AG20443 (cell line): ENCODE measurements around the gene PDXK.

Experiments used
- DNase-seq: peaks from one replicate; pipeline ENCODE4 v3.0.0; 2012; ENCODE audit warnings: low spot score, mixed read lengths

Gene PDXK

DNA sequence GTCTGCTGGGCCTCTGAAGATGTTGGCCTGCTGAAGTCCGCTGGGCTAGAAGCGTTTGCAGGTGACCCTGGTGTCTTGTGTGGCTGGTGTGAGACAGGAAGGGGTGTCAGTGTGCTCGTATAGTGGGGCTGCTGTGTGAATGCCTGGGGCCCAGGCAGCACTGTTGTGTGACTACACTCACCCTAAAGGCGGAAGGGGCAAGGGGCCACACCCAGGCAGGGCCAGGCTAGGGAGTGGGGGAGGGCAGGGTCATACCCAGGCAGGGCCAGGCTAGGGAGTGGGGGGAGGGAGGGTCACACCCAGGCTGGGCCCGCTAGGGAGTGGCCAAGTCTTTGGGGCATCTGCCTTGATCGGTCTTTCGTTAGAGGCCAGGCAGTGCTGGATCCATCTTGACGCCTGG, 25.0 kb downstream of the PDXK start:
- no peak for DNase-seq

- DNase-seq = no peak
These were observed 25.8 kb downstream of the PDXK start for GRCh38 chr21:43744725-43745124.

DNA sequence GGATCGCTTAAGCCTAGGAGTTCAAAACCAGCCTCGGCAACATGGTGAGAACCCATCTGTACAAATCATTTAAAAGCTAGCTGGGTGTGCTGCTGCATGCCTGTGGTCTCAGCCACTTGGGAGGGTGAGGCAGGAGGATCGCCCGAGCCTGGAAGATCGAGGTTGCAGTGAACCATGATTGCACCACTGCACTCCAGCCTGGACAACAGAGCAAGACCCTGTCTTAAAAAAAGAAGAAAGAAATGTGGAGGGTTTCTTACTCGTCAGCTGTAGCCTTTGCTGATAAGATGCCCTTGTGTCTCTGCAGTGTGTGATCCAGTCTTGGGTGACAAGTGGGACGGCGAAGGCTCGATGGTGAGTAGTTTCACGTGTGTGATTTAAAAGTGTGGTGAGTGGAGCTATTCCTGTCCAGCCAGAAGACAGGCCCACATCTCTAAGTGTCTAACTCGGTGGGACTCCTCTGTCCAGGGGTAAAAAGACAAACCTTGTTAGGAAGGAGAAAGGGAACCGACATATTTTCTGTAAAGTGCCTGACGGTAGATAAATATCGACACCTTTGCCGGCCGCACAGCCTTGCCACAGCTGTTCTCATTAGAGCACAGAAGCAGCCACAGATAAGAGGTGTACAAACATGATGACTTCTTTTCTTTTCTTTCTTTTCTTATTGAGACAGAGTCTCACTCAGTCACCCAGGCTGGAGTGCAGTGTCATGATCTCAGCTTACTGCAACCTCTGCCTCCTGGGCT, 27.0 kb downstream of the PDXK start:
- DNase-seq = no peak

GRCh38 chr21:43748622-43749021, 29.7 kb downstream of the PDXK start:
- no peak for DNase-seq

DNA sequence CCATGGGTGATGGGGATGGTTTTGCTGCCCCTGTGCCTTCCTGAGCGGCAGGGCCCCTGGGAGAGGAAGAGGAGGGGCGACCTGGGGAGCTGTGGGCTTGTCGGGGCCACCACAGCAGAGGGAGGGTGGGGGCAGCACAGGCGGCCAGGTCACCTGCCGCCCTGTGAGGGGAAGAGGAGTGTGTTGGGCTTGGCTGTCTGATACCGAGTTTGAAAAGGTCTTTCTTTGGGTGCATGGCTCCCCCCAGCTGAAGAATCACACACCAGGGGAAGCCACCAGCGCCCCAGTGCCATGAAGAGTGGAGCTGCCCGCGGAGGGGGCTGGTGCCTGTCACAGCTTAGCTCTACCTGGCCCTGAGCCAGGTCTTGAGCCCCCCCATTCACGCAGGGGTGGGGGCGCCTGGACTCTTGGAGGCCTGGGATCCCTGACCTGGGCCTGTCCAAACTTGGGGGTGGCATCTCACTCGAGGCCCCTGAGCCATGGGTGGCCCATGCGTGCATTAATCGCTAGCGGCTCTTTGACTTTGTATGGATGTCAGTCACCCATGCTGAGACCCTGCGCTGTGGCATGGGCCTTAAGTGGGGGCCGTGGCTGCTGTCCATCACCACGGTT, 30.8 kb downstream of the PDXK start:
- DNase-seq = no peak

DNA sequence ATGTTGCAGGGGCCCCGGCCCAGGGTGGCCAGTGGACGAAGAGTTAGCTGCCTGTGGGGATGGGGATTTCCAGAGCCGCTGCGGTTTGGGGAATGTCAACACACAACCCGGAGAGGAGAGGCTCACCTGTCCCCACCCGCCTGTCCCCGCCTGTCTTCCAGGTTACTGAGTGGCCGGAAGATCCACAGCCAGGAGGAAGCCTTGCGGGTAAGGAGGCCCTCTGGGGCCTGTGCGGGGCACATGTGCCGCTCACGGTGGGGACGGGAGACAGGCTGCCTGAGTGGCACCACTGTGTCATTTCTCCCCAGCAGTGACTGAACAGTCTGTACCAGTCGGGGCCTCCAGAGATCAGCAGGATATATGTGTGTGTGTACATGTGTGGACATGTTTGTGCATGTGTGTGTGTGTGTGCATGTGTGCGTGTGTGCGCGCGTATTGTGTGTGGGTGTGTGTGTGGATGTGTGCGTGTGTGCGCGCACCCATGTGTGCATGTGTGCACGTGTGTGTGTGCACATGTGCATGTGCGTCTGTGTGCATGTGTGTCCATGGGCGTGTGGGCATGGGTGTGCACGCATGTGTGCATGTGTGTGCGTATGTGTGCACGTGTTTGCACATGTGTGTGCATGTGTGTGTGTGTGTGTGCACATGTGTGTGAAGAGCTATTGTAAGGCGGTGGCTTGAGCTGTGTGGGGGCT, 31.6 kb downstream of the PDXK start:
- DNase-seq = no peak

DNA sequence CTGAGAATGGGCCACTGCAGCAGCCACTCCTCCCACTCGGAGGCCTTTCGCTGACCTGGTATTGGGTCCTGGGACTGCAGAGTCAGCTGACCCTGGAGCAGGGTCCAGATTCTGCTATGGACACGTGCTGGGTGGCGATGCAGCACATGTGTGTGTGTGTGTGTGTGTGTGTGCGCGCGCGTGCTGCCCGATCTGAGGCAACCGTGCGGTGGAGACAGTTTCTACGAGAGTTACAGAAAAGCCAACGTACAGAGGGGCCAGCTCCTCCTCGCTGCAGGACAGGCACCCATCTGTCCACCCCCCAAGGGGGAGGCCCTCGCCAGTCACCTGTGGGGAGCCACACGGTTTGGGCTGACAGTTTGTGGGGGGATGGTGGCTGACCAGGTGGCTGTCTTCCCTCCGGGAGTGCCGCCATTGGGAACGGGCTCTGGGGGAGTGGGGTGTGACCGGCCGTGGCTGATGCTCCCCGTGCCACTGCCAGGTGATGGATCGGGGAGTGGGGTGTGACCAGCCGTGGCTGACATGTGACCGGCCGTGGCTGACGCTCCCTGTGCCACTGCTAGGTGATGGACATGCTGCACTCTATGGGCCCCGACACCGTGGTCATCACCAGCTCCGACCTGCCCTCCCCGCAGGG, 33.1 kb downstream of the PDXK start:
- no peak for DNase-seq

GRCh38 chr21:43752758-43753438, 34.0 kb downstream of the PDXK start:
- no peak for DNase-seq

- DNase-seq = no peak
These were observed 34.5 kb downstream of the PDXK start for GRCh38 chr21:43753439-43753799.

DNA sequence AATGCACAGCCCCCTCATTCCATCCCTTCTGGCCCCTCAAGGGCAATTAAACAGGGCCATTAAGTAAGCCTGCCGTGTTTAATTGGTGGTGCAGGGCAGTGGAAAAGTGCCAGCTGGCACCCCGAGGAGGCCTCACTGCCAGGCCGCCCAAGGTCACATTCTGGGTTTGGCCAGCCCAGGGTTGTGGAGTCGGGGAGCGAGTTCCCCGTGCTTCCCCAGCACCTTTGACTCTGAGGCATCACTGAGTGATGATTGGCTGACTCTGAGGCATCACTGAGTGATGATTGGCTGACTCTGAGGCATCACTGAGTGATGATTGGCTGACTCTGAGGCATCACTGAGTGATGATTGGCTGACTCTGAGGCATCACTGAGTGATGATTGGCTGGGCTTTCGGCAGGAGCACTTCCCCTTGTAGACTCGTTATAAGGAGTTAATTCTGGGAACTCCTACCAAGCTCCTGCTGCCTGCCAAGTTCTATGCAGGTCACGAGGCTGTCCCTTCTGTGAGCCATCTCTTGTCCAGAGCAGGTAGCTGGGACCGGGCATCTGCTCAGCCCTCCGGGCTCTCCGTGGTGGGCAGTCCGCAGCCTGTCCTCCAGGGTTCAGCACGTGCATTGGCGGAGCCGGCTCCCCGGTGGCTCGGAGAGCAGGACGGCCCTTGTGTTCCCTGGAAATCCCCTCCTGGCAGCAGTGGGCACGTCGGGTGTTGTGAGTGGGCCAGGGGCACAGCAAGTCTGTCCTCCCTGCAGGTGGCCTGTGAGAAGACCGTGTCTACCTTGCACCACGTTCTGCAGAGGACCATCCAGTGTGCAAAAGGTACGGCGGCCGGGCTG, 36.2 kb downstream of the PDXK start:
- DNase-seq = no peak

DNA sequence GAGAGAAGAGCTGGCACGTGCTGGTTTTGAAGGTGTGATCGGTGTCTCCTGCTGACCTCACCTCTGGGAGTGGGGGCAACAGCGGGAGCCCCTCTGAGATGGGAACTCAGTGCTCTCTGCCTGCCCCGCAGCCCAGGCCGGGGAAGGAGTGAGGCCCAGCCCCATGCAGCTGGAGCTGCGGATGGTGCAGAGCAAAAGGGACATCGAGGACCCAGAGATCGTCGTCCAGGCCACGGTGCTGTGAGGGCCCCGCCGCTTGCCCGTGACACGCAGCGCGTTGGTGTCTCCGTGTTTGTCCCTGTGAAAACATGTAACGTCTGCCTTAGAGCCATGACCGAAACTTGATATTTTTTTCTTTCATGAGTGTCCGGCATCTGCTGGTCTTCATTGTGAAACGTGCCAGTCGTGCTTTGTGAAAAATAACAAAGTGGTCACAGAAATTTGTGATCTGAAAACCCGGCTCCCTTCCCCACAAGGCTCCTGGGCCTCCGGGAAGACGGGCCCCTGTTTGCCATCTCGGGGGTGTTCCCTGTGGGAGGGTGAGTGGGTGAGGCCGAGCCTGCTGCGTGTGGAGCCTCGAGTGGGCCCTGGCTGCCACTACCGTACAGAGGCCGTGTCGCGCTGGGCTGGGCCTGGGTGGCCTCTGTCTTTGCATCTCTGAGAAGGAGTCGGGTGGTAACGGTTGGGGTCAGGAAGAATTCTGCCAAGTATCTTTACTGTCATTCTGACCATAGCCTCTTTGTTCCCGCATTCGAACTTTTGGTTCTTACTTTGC, 37.1 kb downstream of the PDXK start:
- DNase-seq = no peak

GRCh38 chr21:43757601-43758000, 38.7 kb downstream of the PDXK start:
- no peak for DNase-seq

DNA sequence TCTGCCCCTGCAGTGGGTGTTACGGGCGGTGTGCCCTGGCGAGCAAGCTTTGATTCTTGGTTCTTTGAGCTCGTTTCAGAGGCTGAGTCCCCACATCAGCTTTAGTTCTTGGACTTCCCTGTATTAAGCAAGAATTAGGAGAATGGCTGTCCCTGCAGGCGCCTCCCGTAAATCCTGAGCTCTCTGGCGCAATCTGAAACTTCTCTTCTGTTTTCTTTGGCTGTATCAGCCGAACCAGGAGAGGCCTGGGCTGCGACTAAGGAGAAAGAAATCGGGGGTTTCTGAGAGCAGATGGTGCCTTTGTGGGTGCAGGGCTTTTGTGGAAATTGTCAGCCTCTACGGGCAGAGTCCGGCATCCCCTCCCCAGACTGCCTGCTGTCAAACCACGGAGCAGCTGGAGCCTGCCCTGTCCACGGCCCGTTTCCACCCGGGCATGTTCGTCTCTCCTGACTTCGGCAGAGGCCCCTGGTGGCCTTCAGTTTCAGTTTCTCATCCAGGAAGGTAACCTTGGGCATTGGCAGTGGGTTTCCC, 39.2 kb downstream of the PDXK start:
- DNase-seq = no peak

DNA sequence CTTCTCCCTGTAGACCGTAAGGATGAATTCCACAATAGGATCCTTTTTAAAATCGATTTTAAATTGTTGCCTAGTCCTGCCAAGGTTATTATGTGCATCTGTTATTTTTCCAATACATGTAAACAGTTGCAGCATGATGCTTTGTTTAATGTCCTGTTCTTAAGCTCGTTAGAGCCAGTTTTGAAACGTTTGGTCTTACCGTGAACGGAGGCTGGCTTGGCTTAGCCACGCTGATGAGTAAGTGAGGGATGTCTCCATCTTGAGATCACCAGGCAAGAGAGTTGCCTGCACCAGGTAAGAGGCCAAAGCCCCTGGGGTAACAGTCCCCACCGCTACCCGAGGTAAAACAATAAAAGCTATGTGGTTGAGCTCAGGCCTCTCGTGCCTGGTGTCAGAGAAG, 39.9 kb downstream of the PDXK start:
- DNase-seq = no peak

DNA sequence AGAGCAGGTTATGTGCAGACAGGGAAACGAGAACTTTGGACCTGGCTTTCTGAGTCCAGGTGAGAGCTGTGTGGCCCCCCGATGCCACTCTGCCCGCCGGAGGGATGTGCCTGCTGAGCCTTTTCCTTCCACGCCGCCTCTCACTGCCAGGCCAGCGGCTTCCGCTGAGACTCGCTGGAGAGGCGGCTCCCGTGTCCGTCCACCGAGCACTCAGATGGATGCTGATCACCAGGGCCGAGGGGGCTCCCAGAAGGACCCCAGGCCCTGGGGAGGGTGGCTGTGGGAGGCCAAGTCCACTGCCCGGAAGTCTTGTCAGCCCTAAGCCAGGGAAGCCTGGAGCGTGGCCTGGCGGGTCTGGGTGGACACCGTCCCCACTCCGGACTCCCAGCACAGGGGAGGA, 40.7 kb downstream of the PDXK start:
- DNase-seq = no peak

- DNase-seq = no peak
These were observed 41.5 kb downstream of the PDXK start for GRCh38 chr21:43760391-43760958.

DNA sequence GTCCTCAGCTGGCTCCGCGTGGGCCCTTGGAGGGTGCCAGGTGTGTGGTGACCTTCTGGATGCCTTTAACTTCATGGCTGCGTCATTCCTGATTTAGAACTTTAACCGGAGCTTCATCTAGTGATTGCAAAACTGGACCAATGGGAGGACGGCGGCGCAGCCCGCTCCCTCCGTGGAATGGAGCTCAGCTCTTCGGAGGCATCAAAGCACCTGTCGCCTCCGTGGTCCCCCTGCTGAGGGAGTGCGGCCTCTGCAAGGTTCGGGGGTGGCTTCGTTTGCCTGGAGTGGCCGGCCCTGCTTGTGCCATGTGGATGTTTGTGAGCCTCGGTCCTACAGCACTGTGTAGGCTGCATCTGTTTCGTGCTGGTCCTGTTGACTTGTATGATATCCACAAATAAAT, 43.0 kb downstream of the PDXK start:
- DNase-seq = no peak

DNA sequence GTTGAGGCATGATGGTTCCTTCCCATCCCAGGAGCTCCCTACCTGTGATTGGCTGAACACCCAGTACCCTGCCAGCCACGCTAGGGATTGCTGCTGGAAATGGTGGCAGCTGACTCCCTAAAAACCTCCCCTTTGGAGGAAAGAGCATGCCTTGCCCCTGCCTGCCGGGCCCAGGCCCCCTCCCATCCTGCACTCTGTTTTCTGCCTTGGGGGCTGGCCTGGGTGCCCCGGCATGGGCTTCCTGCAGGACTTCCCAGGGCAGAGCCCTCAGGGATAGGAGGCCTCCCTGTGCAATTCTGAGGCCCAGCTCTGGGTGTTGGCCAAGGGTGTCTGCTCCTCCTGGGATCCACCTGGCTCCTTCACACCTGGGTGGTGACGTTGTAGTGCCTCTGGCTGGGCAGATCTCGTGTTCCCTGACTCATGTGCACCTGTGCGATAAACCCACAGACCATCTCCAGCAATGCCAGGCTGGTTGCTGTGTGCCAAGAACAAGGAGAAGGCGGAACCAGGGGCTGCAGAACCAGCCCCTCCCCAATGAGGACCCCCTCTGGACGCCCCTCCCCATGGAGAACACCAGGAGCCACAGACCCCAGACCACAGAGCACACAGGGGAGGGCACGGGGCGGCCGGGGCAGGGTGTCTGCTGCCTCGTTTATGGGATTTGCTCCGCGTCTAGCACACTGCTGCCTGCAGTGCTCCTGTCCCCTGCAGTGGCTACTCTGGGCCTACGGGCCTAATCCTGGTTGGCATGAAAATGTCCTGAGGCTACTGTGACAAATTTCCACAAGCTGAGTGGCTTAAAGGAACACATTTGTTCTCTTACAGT, 43.6 kb downstream of the PDXK start:
- no peak for DNase-seq

- DNase-seq = no peak
These were observed 45.1 kb downstream of the PDXK start for GRCh38 chr21:43763901-43764523.
